Measurements from ENCODE around the gene DZIP1.
"Not testable (repeated sequence)": the region's sequence is repeated elsewhere in the genome, so short reads cannot be mapped to it uniquely, and the experiment has no call there.

Gene DZIP1

GRCh38 chr13:95596701-95597100, 47.8 kb downstream of the DZIP1 start:
- DNase-seq = no peak

- no peak for DNase-seq
These were observed 51.0 kb downstream of the DZIP1 start for GRCh38 chr13:95593462-95593861.

GRCh38 chr13:95588721-95589120, 55.8 kb downstream of the DZIP1 start:
- DNase-seq = no peak

GRCh38 chr13:95588134-95588533, 56.4 kb downstream of the DZIP1 start:
- no peak for DNase-seq

- DNase-seq = no peak
These were observed 58.6 kb downstream of the DZIP1 start for GRCh38 chr13:95585867-95586266.

- DNase-seq = no peak
These were observed 65.2 kb downstream of the DZIP1 start for GRCh38 chr13:95579303-95579702.

- no peak for DNase-seq
These were observed 71.3 kb downstream of the DZIP1 start for GRCh38 chr13:95573221-95573620.

GRCh38 chr13:95571941-95572340, 72.6 kb downstream of the DZIP1 start:
- no peak for DNase-seq

- no peak for DNase-seq
These were observed 74.5 kb downstream of the DZIP1 start for GRCh38 chr13:95570016-95570415.

- DNase-seq = no peak
These were observed 76.4 kb downstream of the DZIP1 start for GRCh38 chr13:95568131-95568530.

- not testable (repeated sequence) for DNase-seq
These were observed 78.7 kb downstream of the DZIP1 start for GRCh38 chr13:95565758-95566157.

GRCh38 chr13:95564733-95565291, 79.7 kb downstream of the DZIP1 start:
- no peak for DNase-seq

- no peak for DNase-seq
These were observed 80.4 kb downstream of the DZIP1 start for GRCh38 chr13:95564091-95564490.

- DNase-seq = no peak
These were observed 84.1 kb downstream of the DZIP1 start for GRCh38 chr13:95560387-95560786.

GRCh38 chr13:95559100-95559499, 85.4 kb downstream of the DZIP1 start:
- no peak for DNase-seq

- no peak for DNase-seq
These were observed 87.5 kb downstream of the DZIP1 start for GRCh38 chr13:95557013-95557412.

GRCh38 chr13:95553581-95554385, 90.7 kb downstream of the DZIP1 start:
- DNase-seq = no peak

GRCh38 chr13:95552539-95553441, 91.7 kb downstream of the DZIP1 start, which contains the start of gene CLDN10:
Gene CLDN10, plus strand, starts transcription at chr13:95552720. Its CDS starts 34 bp downstream, at chr13:95552754.
- no peak for DNase-seq

GRCh38 chr13:95552208-95552538, 92.3 kb downstream of the DZIP1 start:
- no peak for DNase-seq

- no peak for DNase-seq
These were observed 96.9 kb downstream of the DZIP1 start for GRCh38 chr13:95547531-95548167.

- no peak for DNase-seq
These were observed 97.6 kb downstream of the DZIP1 start for GRCh38 chr13:95546919-95547318.

GRCh38 chr13:95544293-95544692, 100.2 kb downstream of the DZIP1 start:
- DNase-seq = no peak

- DNase-seq = no peak
These were observed 102.5 kb downstream of the DZIP1 start for GRCh38 chr13:95541911-95542474.

Measured in GDM1 (cell line).